ENCODE results near the gene LSM3. TPM values are rescaled to one million over a fixed set of nuclear protein-coding genes. Genes with fewer than 3 reads are reported as not detected.

Gene LSM3
- polyA plus RNA-seq, 2 donors = 5.3 to 10.8 TPM

DNA sequence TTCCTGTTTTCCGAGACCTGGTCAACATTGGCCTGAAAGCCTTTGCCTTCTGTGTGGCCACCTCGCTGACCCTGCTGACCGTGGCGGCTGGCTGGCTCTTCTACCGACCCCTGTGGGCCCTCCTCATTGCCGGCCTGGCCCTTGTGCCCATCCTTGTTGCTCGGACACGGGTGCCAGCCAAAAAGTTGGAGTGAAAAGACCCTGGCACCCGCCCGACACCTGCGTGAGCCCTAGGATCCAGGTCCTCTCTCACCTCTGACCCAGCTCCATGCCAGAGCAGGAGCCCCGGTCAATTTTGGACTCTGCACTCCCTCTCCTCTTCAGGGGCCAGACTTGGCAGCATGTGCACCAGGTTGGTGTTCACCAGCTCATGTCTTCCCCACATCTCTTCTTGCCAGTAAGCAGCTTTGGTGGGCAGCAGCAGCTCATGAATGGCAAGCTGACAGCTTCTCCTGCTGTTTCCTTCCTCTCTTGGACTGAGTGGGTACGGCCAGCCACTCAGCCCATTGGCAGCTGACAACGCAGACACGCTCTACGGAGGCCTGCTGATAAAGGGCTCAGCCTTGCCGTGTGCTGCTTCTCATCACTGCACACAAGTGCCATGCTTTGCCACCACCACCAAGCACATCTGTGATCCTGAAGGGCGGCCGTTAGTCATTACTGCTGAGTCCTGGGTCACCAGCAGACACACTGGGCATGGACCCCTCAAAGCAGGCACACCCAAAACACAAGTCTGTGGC, 36.8 kb upstream of the LSM3 start:
- peaks cover 8 to 50% of the 10 kb centered on the region in 2 donors for H3K36me3 ChIP-seq (ENCODE audit: control insufficient read depth in 2 of 2, insufficient read depth in 2 of 2, low read length in 1 of 2)
- H3K9me3 ChIP-seq (ENCODE audit: control insufficient read depth in 2 of 2, insufficient read depth in 1 of 2, low read depth in 1 of 2, low read length in 1 of 2) = no peaks in the 10 kb centered on the region
- H3K27ac ChIP-seq (ENCODE audit: low read depth in 2 of 2, low read length in 1 of 2) = peak overlapping the region in 1 of 2 donors; percentile 52
- 82 to 84% methylated on average over 19 of the region's 19 CpGs for WGBS, 2 donors
- H3K4me1 ChIP-seq (ENCODE audit: control insufficient read depth in 2 of 2, insufficient read depth in 2 of 2, low read length in 1 of 2) = peaks cover 8 to 14% of the 10 kb centered on the region in 2 donors
- no peaks in the 10 kb centered on the region for H3K27me3 ChIP-seq (ENCODE audit: control insufficient read depth in 1 of 2, insufficient read depth in 2 of 2, low read length in 2 of 2)
- no peak overlapping the region for H3K4me3 ChIP-seq (ENCODE audit: low read depth in 1 of 2, low read length in 2 of 2)

DNA sequence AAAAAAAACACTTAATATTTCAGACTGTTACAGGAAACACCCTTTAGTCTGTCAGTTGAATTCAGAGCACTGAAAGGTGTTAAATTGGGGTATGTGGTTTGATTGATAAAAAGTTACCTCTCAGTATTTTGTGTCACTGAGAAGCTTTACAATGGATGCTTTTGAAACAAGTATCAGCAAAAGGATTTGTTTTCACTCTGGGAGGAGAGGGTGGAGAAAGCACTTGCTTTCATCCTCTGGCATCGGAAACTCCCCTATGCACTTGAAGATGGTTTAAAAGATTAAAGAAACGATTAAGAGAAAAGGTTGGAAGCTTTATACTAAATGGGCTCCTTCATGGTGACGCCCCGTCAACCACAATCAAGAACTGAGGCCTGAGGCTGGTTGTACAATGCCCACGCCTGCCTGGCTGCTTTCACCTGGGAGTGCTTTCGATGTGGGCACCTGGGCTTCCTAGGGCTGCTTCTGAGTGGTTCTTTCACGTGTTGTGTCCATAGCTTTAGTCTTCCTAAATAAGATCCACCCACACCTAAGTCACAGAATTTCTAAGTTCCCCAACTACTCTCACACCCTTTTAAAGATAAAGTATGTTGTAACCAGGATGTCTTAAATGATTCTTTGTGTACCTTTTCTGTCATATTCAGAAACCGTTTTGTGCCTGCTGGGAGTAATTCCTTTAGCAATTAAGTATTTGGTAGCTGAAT, 35.9 kb upstream of the LSM3 start:
- H3K9me3 ChIP-seq (ENCODE audit: control insufficient read depth in 2 of 2, insufficient read depth in 1 of 2, low read depth in 1 of 2, low read length in 1 of 2) = no peaks in the 10 kb centered on the region
- H3K4me1 ChIP-seq (ENCODE audit: control insufficient read depth in 2 of 2, insufficient read depth in 2 of 2, low read length in 1 of 2) = peaks cover 2 to 9% of the 10 kb centered on the region in 2 donors
- 38 to 52% methylated on average over 8 of the region's 8 CpGs for WGBS, 2 donors

GRCh38 chr3:14143271-14144225, 35.1 kb upstream of the LSM3 start:
- H3K4me3 ChIP-seq (ENCODE audit: low read depth in 1 of 2, low read length in 2 of 2) = no peak overlapping the region

More for the DNA sequence above, 35.9 kb upstream of the LSM3 start:
- peak overlapping the region; percentile 67 to 74 for H3K27ac ChIP-seq (ENCODE audit: low read depth in 2 of 2, low read length in 1 of 2)
- no peaks in the 10 kb centered on the region for H3K27me3 ChIP-seq (ENCODE audit: control insufficient read depth in 1 of 2, insufficient read depth in 2 of 2, low read length in 2 of 2)
- no peak overlapping the region for H3K4me3 ChIP-seq (ENCODE audit: low read depth in 1 of 2, low read length in 2 of 2)
- H3K36me3 ChIP-seq (ENCODE audit: control insufficient read depth in 2 of 2, insufficient read depth in 2 of 2, low read length in 1 of 2) = peaks cover 8 to 56% of the 10 kb centered on the region in 2 donors

GRCh38 chr3:14144423-14145075, 34.1 kb upstream of the LSM3 start:
- peaks cover 0 to 9% of the 10 kb centered on the region in 2 donors for H3K4me1 ChIP-seq (ENCODE audit: control insufficient read depth in 2 of 2, insufficient read depth in 2 of 2, low read length in 1 of 2)
- WGBS, 2 donors = 5 to 13% methylated on average over 7 of the region's 7 CpGs
- peaks cover 8 to 48% of the 10 kb centered on the region in 2 donors for H3K36me3 ChIP-seq (ENCODE audit: control insufficient read depth in 2 of 2, insufficient read depth in 2 of 2, low read length in 1 of 2)
- no peaks in the 10 kb centered on the region for H3K9me3 ChIP-seq (ENCODE audit: control insufficient read depth in 2 of 2, insufficient read depth in 1 of 2, low read depth in 1 of 2, low read length in 1 of 2)
- H3K27me3 ChIP-seq (ENCODE audit: control insufficient read depth in 1 of 2, insufficient read depth in 2 of 2, low read length in 2 of 2) = no peaks in the 10 kb centered on the region
- H3K27ac ChIP-seq (ENCODE audit: low read depth in 2 of 2, low read length in 1 of 2) = peak overlapping the region; percentile 85 to 93
- peak overlapping the region in 1 of 2 donors; percentile 11 for H3K4me3 ChIP-seq (ENCODE audit: low read depth in 1 of 2, low read length in 2 of 2)

More at GRCh38 chr3:14143271-14144225, 35.1 kb upstream of the LSM3 start:
- Histone ChIP-seq H3K27ac (ENCODE audit: low read depth in 2 of 2, low read length in 1 of 2) (peak overlapping the region; percentile 84 to 92), H3K9me3 (ENCODE audit: control insufficient read depth in 2 of 2, insufficient read depth in 1 of 2, low read depth in 1 of 2, low read length in 1 of 2) (no peaks in the 10 kb centered on the region), H3K36me3 (ENCODE audit: control insufficient read depth in 2 of 2, insufficient read depth in 2 of 2, low read length in 1 of 2) (peaks cover 8 to 58% of the 10 kb centered on the region in 2 donors), H3K4me1 (ENCODE audit: control insufficient read depth in 2 of 2, insufficient read depth in 2 of 2, low read length in 1 of 2) (peaks cover 0 to 9% of the 10 kb centered on the region in 2 donors), H3K27me3 (ENCODE audit: control insufficient read depth in 1 of 2, insufficient read depth in 2 of 2, low read length in 2 of 2) (no peaks in the 10 kb centered on the region)
- 43 to 57% methylated on average over 7 of the region's 7 CpGs for WGBS, 2 donors

- Histone ChIP-seq H3K9me3 (ENCODE audit: control insufficient read depth in 2 of 2, insufficient read depth in 1 of 2, low read depth in 1 of 2, low read length in 1 of 2) (no peaks in the 10 kb centered on the region), H3K4me3 (ENCODE audit: low read depth in 1 of 2, low read length in 2 of 2) (no peak overlapping the region), H3K27ac (ENCODE audit: low read depth in 2 of 2, low read length in 1 of 2) (peak overlapping the region; percentile 23 to 85), H3K36me3 (ENCODE audit: control insufficient read depth in 2 of 2, insufficient read depth in 2 of 2, low read length in 1 of 2) (peaks cover 8 to 44% of the 10 kb centered on the region in 2 donors), H3K4me1 (ENCODE audit: control insufficient read depth in 2 of 2, insufficient read depth in 2 of 2, low read length in 1 of 2) (peaks cover 0 to 9% of the 10 kb centered on the region in 2 donors), H3K27me3 (ENCODE audit: control insufficient read depth in 1 of 2, insufficient read depth in 2 of 2, low read length in 2 of 2) (no peaks in the 10 kb centered on the region)
- 86 to 90% methylated on average over 9 of the region's 9 CpGs for WGBS, 2 donors
Measured at GRCh38 chr3:14145236-14145635, 33.4 kb upstream of the LSM3 start.

DNA sequence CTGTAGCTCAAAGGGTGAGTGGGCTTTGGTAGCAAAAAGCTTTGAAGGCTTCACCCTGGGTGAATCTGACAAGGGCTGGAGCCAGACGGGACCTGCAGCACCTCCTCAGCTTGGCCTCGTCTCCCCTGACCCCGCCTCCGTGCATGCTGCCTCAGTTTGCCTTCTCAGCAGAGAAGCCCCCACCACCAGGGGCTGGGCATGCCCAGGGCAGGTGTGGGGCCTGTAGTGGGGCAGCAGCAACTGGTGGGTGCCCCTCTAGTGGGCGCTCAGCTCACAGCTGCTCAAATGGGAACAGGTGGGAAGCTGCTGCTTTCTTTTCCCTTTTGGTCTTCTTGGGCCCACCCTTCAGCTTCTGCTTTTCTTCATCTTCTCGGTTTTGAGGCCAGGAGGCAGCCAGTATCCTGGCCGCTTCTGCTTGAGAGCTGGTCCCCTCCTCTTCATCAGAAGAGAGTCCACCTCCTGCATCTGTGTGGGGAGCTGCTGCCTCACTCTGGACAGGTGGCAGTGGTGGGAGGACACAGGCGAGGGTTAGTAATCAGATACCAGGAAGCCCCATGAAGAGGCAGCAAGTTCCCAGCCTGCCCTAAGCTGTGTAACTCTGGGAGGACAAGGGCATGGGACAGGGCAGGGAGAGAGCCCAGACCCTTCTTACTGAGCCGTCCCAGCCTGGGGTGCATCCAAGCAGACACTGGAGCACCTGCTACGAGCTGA, 32.8 kb upstream of the LSM3 start:
- no peaks in the 10 kb centered on the region for H3K27me3 ChIP-seq (ENCODE audit: control insufficient read depth in 1 of 2, insufficient read depth in 2 of 2, low read length in 2 of 2)
- peak overlapping the region; percentile 23 to 77 for H3K27ac ChIP-seq (ENCODE audit: low read depth in 2 of 2, low read length in 1 of 2)
- H3K4me1 ChIP-seq (ENCODE audit: control insufficient read depth in 2 of 2, insufficient read depth in 2 of 2, low read length in 1 of 2) = peaks cover 0 to 9% of the 10 kb centered on the region in 2 donors
- H3K36me3 ChIP-seq (ENCODE audit: control insufficient read depth in 2 of 2, insufficient read depth in 2 of 2, low read length in 1 of 2) = peaks cover 8 to 40% of the 10 kb centered on the region in 2 donors
- no peaks in the 10 kb centered on the region for H3K9me3 ChIP-seq (ENCODE audit: control insufficient read depth in 2 of 2, insufficient read depth in 1 of 2, low read depth in 1 of 2, low read length in 1 of 2)
- H3K4me3 ChIP-seq (ENCODE audit: low read depth in 1 of 2, low read length in 2 of 2) = no peak overlapping the region
- 77 to 85% methylated on average over 10 of the region's 10 CpGs for WGBS, 2 donors

DNA sequence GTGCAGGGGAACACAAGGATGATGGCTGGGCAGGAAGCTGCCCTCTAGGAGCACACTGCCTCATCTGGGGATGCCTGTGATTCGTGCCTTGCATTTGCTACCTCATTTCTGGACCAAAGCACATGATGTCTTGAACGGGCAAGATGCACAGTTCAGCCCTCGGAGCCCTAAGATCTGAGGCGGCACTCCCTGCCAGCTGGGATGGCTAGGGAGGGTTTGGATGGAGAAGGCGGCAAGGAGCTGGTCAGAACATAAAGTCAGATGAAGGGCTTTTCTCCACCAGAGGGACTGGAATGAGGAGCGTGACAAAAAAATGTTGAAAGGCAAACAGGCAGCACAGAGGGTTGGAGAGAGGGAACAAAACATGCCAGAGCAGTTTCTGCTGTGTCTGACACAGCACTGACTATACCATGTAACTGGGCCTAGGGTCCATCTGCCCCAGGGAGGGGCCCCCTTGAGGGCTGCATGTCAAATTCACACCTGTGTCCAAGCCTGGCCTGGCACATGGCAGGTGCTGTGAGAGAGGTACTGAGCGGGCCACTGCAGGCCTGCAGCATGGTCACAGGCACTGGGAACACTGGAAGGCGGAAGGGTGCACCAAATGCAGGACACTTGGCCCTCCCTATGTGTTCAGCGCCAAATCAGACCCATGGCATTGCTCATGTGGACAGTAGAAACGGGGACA, 32.1 kb upstream of the LSM3 start:
- H3K4me3 ChIP-seq (ENCODE audit: low read depth in 1 of 2, low read length in 2 of 2) = no peak overlapping the region
- H3K9me3 ChIP-seq (ENCODE audit: control insufficient read depth in 2 of 2, insufficient read depth in 1 of 2, low read depth in 1 of 2, low read length in 1 of 2) = no peaks in the 10 kb centered on the region
- no peaks in the 10 kb centered on the region for H3K27me3 ChIP-seq (ENCODE audit: control insufficient read depth in 1 of 2, insufficient read depth in 2 of 2, low read length in 2 of 2)
- H3K36me3 ChIP-seq (ENCODE audit: control insufficient read depth in 2 of 2, insufficient read depth in 2 of 2, low read length in 1 of 2) = peaks cover 10 to 36% of the 10 kb centered on the region in 2 donors
- H3K27ac ChIP-seq (ENCODE audit: low read depth in 2 of 2, low read length in 1 of 2) = peak overlapping the region; percentile 23 to 38
- 80 to 88% methylated on average over 10 of the region's 10 CpGs for WGBS, 2 donors
- H3K4me1 ChIP-seq (ENCODE audit: control insufficient read depth in 2 of 2, insufficient read depth in 2 of 2, low read length in 1 of 2) = peaks cover 0 to 9% of the 10 kb centered on the region in 2 donors

DNA sequence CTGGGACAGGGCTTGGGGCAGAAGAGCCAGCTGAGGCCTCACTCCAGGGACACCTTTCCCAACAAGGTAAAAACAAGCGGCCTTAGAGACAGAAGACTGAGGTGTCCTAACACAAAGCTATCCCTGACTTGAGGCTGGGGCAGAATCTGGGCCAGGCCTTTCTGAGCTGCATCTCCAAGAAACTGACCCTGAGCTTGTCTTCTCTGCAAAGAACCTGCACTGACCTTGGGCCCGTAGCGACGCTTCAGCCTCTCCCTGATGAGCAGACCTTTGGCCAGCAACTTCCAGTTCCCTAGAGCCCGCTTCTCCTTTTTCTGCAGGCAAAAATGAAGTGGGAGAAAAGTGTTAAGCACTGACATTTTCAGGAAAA, 31.6 kb upstream of the LSM3 start:
- Histone ChIP-seq H3K9me3 (ENCODE audit: control insufficient read depth in 2 of 2, insufficient read depth in 1 of 2, low read depth in 1 of 2, low read length in 1 of 2) (no peaks in the 10 kb centered on the region), H3K4me1 (ENCODE audit: control insufficient read depth in 2 of 2, insufficient read depth in 2 of 2, low read length in 1 of 2) (peaks cover 0 to 9% of the 10 kb centered on the region in 2 donors), H3K4me3 (ENCODE audit: low read depth in 1 of 2, low read length in 2 of 2) (no peak overlapping the region), H3K27ac (ENCODE audit: low read depth in 2 of 2, low read length in 1 of 2) (no peak overlapping the region), H3K36me3 (ENCODE audit: control insufficient read depth in 2 of 2, insufficient read depth in 2 of 2, low read length in 1 of 2) (peaks cover 7 to 35% of the 10 kb centered on the region in 2 donors), H3K27me3 (ENCODE audit: control insufficient read depth in 1 of 2, insufficient read depth in 2 of 2, low read length in 2 of 2) (no peaks in the 10 kb centered on the region)
- WGBS, 2 donors = 77 to 92% methylated on average over 5 of the region's 5 CpGs

Data from esophagus (tissue), 2 donors.